ENCODE data around the gene CCIN.

DNA sequence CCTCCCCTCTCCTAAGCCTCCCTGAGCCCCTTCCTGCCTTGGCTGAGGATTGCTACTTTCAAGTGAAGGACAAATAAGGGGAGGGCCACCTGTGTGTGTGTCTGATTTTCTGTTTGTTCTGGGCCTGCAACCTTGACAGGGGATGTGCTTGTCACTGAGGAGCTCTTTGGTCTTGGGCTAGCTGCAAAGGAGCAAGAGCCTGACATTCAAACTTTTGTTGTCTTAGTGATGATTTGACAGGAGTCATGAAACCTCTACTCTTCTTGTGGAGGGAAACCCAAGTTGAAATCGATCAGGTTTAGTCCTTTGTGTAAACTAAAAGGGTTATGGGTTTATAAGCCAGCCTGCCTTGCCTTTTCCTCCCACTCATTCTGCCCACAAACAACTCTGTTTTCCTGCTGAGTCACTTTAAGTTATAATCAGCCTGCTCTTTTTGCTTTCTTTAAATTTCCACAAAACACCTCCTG is 38.4 kb downstream of the CCIN start:
- TF ChIP-seq, protein P1, sequence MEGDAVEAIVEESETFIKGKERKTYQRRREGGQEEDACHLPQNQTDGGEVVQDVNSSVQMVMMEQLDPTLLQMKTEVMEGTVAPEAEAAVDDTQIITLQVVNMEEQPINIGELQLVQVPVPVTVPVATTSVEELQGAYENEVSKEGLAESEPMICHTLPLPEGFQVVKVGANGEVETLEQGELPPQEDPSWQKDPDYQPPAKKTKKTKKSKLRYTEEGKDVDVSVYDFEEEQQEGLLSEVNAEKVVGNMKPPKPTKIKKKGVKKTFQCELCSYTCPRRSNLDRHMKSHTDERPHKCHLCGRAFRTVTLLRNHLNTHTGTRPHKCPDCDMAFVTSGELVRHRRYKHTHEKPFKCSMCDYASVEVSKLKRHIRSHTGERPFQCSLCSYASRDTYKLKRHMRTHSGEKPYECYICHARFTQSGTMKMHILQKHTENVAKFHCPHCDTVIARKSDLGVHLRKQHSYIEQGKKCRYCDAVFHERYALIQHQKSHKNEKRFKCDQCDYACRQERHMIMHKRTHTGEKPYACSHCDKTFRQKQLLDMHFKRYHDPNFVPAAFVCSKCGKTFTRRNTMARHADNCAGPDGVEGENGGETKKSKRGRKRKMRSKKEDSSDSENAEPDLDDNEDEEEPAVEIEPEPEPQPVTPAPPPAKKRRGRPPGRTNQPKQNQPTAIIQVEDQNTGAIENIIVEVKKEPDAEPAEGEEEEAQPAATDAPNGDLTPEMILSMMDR (IDR thresholded peaks at IDR 0.05): no peak
- TF ChIP-seq POLR2AphosphoS5 (IDR thresholded peaks at IDR 0.05; ENCODE audit: low read depth, low read length): no peak
- TF ChIP-seq SIN3A (IDR thresholded peaks at IDR 0.05; ENCODE audit: borderline replicate concordance, insufficient read depth, low read depth, low read length): no peak
- TF ChIP-seq TCF7L2 (IDR thresholded peaks at IDR 0.05; ENCODE audit: low read depth, low read length): no peak
- TF ChIP-seq, protein P2, sequence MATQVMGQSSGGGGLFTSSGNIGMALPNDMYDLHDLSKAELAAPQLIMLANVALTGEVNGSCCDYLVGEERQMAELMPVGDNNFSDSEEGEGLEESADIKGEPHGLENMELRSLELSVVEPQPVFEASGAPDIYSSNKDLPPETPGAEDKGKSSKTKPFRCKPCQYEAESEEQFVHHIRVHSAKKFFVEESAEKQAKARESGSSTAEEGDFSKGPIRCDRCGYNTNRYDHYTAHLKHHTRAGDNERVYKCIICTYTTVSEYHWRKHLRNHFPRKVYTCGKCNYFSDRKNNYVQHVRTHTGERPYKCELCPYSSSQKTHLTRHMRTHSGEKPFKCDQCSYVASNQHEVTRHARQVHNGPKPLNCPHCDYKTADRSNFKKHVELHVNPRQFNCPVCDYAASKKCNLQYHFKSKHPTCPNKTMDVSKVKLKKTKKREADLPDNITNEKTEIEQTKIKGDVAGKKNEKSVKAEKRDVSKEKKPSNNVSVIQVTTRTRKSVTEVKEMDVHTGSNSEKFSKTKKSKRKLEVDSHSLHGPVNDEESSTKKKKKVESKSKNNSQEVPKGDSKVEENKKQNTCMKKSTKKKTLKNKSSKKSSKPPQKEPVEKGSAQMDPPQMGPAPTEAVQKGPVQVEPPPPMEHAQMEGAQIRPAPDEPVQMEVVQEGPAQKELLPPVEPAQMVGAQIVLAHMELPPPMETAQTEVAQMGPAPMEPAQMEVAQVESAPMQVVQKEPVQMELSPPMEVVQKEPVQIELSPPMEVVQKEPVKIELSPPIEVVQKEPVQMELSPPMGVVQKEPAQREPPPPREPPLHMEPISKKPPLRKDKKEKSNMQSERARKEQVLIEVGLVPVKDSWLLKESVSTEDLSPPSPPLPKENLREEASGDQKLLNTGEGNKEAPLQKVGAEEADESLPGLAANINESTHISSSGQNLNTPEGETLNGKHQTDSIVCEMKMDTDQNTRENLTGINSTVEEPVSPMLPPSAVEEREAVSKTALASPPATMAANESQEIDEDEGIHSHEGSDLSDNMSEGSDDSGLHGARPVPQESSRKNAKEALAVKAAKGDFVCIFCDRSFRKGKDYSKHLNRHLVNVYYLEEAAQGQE (IDR thresholded peaks at IDR 0.05; ENCODE audit: insufficient read depth in 1 of 2, low read depth in 2 of 2, low read length in 1 of 2): no peak

Measured in Panc1 (cell line).